NCI-H226 (cell line): Measurements from ENCODE around the gene NEMP2.

Source experiments
- DNase-seq: peaks from one replicate; pipeline ENCODE4 v3.0.0-alpha.2; 2015

Gene NEMP2, protein sequence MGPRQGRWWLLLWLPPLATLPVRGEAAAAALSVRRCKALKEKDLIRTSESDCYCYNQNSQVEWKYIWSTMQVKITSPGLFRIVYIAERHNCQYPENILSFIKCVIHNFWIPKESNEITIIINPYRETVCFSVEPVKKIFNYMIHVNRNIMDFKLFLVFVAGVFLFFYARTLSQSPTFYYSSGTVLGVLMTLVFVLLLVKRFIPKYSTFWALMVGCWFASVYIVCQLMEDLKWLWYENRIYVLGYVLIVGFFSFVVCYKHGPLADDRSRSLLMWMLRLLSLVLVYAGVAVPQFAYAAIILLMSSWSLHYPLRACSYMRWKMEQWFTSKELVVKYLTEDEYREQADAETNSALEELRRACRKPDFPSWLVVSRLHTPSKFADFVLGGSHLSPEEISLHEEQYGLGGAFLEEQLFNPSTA

DNA sequence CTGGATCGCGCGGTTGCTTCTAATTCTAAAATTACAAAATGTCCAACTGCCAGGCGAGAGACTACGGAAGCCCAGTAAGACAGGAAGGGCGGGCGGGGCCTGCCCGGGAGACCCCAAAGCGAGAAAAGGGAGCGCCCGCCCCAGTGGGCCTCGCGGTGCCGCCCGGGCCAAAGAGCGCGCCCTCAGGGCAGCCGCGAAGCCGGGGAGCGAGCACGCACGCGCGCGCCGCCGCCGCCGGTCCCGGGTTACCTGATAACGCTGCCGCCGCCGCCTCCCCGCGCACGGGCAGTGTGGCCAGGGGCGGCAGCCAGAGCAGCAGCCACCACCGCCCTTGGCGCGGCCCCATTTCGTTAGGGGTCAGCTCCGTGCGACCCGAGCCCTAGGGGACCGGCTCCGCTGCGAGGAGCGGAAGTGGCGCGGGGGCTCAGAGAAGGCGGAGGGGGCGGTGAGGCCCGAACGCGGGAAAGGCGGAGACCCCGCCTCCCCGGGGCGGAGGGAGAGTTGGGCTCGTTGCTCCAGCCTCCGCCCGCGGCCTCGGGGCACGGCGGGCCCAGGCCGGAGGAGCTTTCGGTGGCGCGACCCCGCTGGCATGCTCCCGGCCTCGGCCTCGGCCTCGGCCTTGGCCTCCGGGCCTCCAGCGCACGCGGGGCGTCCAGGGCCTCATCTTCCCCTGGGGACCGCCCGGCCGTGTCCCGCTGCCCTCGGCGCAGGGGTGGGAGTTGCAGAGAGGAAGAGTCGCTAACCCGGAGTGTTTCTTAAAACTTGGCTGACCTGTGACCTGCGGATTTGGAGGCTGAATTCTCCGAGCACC, at the start of gene NEMP2:
Gene NEMP2, minus strand, starts transcription at position 413 of the 811 bp plus-strand sequence. Its CDS starts 67 bp downstream, at position 346.
- DNase-seq, result peak; percentile 70

DNA sequence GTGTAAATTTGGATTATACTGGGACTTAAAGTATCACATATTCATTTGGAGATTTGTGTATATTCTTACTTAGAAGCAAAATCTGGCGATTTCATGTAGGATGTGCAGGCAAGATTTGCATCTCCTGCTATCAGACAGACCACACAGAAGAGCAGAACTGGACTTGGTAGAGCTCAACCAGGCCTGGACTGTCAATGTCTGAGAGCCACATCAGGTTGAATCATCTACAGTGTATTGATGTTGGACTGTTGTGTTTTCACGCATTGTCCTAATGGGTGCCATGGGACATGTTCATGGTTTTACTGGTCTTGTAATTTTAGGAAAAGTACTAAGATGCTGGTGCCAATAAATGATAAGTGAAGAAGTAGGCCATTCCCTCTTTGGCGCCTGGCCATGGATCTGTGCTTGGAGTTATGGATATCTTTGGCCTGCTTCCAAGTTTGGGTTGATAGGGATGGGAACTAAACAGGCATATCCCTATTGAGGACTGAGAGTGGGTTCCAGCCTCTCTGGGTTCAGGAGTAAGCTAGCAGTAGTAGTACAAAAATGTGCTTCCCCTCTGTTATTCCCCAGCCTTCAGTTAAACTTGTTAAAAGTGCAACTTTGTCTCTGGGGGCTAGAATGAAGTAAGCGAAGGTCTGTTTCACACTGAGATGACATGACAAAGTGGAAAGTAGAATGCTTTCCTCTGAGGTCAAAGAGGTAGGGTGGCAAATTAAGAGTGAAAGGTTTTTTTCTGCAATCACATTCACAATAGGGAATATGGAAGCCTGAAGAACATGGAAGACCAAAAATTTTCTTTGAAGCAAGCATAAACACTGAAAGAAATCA, 49.2 kb upstream of the NEMP2 start:
- DNase-seq, result no peak

- no peak for DNase-seq
Observed at GRCh38 chr2:190582736-190583506, 48.4 kb upstream of the NEMP2 start.

GRCh38 chr2:190582019-190582418, 47.5 kb upstream of the NEMP2 start:
- DNase-seq, result no peak

DNA sequence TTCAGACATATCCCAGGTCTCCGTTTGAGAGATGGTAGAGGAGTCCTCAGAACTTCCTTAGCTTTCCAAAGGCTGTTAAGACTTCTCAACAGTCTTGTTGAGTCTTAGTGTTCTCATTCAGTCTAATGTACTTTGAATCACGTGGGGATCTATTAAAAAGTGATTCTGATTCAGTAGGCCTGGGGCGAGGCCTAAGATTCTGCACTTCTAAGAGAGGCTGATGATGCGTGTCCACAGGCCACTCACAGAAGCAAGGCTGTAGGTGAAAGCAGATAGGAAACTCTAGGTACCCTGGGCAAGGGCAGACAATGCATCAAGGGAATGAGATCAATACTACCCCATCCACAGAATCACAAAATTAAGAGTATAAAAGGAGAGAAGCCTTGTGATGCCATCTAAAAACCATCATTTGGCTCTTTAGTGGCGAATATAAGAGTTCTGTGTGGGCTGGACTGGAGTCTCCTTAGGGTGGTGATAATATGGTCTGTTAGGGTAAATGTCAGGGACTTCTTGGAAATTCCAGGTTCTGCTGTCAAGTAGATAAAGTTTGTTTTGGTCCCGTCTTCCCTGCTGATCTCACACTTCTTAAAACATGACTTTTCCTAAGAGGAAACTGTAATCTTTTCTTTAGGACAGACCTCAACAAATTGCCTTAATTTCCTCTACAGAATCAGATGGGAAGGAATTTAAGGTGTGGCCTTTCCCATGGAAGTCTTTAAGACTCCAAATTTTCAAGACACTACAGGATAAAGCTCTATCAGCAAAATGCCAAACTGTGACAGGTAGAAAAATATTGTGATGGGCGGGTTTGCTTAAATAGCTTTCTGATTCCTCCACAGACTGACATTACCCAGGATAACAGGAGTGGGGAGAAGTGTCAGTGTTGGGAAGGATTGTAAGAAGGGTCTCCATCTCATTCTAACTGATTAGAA, 45.7 kb upstream of the NEMP2 start:
- no peak for DNase-seq

- DNase-seq, result no peak
Observed at GRCh38 chr2:190579058-190579410, 44.5 kb upstream of the NEMP2 start.

GRCh38 chr2:190578158-190579057, 43.9 kb upstream of the NEMP2 start:
- peak; percentile 71 for DNase-seq

DNA sequence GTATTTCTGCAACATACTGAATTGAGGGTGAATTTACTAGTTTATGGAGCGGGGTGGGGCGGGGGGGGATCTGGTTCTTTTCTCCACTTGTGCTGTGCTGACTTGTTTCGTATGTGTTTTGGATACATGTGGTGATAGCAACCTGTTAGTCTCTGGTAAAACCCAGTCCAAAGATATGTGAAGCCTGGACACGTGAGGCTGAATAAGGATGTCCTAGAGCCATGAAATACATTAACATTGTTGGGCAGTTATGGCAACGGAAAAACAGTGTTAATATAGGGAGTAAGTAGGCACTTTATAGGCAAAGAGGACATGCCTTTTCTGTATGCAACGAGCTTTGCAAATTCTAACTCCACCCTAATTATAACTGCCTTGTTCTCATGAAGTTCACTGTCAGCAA, 42.1 kb upstream of the NEMP2 start:
- DNase-seq, result no peak

DNA sequence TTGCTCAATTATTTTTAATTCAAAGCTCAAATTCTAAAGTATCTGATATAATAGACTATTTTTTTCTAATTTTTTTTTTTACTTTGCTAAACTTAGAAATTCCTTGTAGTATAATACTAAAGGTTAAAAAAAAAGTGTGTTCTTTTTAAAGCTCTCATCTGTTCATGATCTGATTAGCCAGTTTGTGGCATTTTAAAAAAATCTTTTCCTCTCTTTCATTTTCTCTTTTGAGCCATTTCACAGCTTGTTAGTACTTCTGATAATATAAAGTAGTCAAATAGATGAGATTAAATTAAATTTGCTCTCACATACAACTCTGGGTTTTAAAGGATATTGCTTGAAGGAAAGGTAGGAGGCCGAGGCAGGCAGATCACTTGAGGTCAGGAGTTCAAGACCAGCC, 40.7 kb upstream of the NEMP2 start:
- DNase-seq, result no peak

GRCh38 chr2:190574169-190574568, 39.6 kb upstream of the NEMP2 start:
- peak; percentile 64 for DNase-seq

DNA sequence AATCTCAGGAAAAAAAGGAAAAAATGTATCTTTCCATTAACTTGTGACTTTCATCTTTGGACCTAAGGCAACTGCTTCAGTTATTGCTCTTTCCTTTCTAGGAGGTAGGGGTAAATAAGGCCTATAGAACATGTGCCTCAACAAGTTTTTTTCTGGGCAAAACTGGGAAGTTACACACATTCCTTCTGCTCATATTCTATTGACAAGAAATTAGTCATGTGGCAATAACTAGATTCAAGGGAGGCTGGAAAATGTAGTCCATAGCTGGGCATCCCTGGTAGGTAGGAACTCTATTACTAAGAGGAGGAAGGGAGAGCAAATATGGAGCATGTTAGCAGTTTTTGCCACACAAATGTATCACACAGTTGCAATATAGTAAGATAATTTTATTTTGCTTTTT, 37.7 kb upstream of the NEMP2 start:
- no peak for DNase-seq

DNA sequence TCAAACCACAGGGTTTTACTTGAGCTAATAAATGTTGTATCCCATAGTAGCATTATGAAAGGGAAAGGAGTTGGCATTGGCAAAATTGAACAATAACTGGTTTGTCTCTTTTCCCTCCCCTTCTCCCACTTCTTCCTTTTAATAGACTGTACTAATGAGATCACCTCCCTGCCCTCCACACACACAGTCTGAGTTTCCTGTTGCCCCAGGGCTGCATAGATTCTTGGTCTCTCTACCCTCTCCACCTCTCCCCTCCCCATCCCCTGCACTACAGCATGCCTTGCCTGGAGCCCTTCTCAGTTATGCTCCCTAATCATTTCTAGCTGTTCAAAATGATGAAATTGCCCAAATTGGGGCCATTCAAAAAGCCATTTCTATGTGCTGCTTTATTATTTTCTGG, 37.2 kb upstream of the NEMP2 start:
- peak; percentile 57 for DNase-seq

DNA sequence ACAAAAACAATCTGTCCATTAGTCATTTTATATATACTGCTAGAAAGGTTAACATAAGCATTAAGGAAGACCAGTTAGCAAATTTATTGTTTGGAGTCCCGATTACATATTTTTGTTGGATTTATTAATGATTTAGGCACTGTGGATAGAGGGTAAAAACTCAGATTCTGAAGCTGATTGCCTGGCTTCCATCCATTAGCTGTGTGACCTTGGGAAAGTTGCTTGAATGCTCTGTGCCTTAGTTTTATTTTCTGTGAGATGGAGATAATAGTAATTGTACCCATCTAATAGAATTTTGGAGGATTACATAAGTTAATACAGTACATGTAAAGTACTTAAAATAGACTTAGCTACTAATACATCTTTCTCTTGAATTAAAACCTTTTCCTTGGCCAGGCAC, 36.3 kb upstream of the NEMP2 start:
- no peak for DNase-seq

DNA sequence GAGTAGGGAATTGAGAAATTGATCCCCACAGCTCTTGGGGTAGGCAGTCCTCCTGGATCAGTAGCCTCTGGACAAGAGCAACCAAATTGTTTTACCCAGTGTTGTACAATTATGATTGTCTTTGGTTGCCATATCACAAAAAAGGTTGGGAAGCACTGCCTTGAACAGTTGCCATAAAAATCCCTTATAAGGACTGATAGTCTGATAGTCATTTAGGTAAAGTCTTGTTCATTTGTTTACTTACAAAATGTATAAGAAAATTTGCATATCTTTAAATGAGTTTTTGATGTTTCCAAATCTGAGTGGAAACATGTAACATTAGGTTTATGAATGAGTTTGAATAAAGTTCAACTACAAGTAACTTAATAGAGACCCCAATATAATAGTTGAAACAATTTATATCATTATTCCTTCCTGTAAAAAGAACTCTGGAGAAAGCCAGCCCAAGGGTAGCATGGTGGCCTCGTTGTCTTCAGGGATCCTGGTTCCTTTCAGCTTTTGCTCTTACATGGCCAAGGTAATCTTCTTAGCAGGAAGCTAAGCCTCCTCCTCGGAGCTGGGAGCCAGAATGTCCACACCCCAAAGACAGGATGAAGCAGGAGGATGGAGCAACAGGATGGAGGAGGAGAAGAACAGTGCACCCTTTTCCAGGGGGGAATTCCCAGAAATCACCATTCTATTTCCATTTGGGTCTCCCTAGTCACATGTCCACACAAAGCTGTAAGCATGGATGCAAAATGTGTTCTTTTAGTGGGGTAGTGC, 35.7 kb upstream of the NEMP2 start:
- DNase-seq, result peak; percentile 29

- no peak for DNase-seq
Observed at GRCh38 chr2:190564838-190565237, 30.3 kb upstream of the NEMP2 start.

GRCh38 chr2:190563646-190564045, 29.1 kb upstream of the NEMP2 start:
- no peak for DNase-seq

GRCh38 chr2:190563109-190563508, 28.6 kb upstream of the NEMP2 start:
- no peak for DNase-seq

DNA sequence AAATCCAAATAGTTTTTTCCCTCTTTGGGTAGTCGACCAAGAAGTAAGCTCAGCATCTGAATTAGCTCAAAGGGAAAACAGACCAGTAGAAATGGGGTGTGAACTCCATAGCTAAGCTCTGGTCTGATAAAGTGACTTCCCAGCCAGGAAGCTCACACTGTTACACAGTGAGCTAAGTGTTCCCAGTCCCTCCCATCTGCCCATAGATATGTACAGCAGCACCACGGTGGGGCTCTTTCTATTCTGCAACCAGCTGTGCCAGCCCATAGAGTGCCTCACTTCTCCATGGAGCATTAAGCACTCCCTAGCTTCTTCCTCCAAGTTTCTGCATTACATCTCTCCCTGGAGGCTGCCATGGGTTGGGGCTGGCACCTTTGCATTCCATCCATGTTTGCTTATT, 27.6 kb upstream of the NEMP2 start:
- DNase-seq, result no peak

- no peak for DNase-seq
Observed at GRCh38 chr2:190561094-190561493, 26.6 kb upstream of the NEMP2 start.
